Astrocyte (in vitro differentiated cells and primary cell): ENCODE data around the gene NAV2.

Experiments
- EZH2 ChIP-seq: IDR thresholded peaks from 2 replicates; pipeline ENCODE4 v1.6.1; 2012; ENCODE audit warnings: mild to moderate bottlenecking, low read length, inconsistent platforms; ENCODE audit not compliant: insufficient read depth
- TF ChIP-seq, protein P1 (sequence below): IDR thresholded peaks from 2 replicates; pipeline ENCODE4 v1.5.1; 2011; ENCODE audit warnings: low read depth, mild to moderate bottlenecking, inconsistent platforms, low read length, moderate library complexity; ENCODE audit not compliant: insufficient read depth

DNA sequence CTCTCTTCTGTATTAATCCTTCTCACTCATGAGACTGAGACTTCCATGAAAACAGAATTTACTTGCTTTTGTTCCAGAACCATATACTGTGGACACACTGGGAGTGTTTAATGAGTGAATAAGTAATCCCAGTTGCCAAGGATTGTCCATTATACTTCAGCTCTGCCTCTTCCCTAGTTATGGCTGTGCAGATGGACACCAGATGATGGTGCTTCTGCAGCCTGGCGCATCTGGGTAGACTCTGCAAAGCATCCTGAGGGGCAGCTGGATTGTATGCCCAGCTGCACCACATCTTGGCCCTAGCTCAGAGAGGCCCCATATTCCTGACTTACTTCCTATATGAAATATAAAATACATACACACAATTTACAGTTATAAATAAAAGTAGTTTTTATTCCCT, 404.2 kb downstream of the NAV2 start:
- no peak for TF ChIP-seq EZH2
- TF ChIP-seq, protein P1, sequence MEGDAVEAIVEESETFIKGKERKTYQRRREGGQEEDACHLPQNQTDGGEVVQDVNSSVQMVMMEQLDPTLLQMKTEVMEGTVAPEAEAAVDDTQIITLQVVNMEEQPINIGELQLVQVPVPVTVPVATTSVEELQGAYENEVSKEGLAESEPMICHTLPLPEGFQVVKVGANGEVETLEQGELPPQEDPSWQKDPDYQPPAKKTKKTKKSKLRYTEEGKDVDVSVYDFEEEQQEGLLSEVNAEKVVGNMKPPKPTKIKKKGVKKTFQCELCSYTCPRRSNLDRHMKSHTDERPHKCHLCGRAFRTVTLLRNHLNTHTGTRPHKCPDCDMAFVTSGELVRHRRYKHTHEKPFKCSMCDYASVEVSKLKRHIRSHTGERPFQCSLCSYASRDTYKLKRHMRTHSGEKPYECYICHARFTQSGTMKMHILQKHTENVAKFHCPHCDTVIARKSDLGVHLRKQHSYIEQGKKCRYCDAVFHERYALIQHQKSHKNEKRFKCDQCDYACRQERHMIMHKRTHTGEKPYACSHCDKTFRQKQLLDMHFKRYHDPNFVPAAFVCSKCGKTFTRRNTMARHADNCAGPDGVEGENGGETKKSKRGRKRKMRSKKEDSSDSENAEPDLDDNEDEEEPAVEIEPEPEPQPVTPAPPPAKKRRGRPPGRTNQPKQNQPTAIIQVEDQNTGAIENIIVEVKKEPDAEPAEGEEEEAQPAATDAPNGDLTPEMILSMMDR: no peak
